ENCODE results near the gene CAMTA2.

GRCh38 chr17:4967539-4968485 lies 19.7 kb downstream of the CAMTA2 start, which contains the start of gene SPAG7:
- TF ChIP-seq CTCF (conservative IDR thresholded peaks at IDR 0.05) (0 out of 2 replicates have a peak, but pooled peaks have one; percentile 17), EZH2 (IDR thresholded peaks at IDR 0.05; ENCODE audit: low read depth) (no peak)
